Measurements from ENCODE around the gene TIGD6.
A peak's percentile ranks its signal among the peaks of the same experiment; 100 is the strongest.

The TIGD6 gene

GRCh38 chr5:150015415-150015814 is 15.0 kb upstream of the TIGD6 start:
- no peak for FAIRE-seq

DNA sequence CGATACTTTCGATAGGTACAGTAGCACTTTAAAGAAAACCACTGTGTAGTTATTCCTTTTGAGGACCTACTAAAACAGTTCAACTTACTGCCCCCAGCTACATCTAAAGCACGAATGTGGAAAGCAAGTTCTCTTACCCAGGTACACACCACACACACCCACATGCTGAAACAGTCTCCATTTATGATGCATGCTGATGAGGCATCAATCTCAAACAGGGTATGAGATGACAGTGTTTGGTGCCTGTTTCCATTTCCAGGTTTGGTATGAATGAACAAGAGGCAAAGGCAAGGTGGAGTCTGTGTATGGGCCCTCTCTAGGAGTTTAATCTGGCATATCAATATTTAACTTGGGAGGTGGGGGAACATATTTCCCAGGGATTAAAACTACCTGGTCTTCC is 14.0 kb upstream of the TIGD6 start:
- FAIRE-seq: no peak

- no peak for FAIRE-seq
Observed at GRCh38 chr5:150013931-150014330, 13.5 kb upstream of the TIGD6 start.

GRCh38 chr5:150009671-150010387 is 9.4 kb upstream of the TIGD6 start:
- no peak for FAIRE-seq

GRCh38 chr5:150007050-150007449 is 6.6 kb upstream of the TIGD6 start:
- FAIRE-seq: no peak

DNA sequence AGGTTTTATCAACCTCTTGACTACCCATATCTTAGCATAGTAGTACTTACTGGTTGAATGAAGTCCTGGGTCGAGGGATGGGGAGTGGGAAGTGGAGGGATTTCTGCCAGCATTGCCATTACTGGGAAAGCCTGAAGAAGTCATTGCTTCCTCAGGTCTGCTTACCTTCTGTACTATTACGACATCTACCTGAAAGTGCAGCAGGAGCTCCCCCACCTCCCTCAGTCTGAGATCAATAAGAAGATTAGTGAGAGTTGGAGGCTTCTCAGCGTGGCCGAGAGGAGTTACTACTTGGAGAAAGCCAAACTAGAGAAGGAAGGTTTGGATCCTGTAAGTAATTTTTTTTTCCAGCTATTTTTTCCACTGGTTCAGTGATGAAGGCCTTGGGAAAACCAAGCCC is 5.9 kb upstream of the TIGD6 start:
- no peak for FAIRE-seq

- no peak for FAIRE-seq
Observed at GRCh38 chr5:150001660-150002486, 1.4 kb upstream of the TIGD6 start.

- no peak for FAIRE-seq
Observed at GRCh38 chr5:150000990-150001659, 671 bp upstream of the TIGD6 start.

- no peak for FAIRE-seq
Observed at GRCh38 chr5:149999866-150000255, 593 bp downstream of the TIGD6 start.

DNA sequence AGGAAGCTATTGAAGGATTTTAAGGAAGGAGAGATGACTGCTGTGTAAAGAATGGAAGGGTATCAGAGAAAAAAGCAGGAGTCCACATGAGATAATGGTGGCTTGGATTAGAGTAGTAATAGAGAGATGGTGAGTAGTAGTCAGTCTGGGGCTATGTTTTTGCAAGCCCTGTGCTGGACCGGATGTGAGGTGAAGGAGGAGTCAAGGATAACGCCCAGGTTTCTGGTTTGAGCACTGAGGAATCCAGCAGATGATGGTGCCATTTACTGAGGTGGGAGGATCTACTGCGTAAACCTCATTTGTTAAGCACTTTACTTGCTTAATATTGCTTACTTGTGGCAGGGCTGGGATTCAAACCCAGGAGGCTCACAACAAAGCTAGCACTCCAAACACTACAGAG is 1.1 kb downstream of the TIGD6 start:
- FAIRE-seq: no peak

- no peak for FAIRE-seq
Observed at GRCh38 chr5:149998281-149998680, 2.2 kb downstream of the TIGD6 start.

- no peak for FAIRE-seq
Observed at GRCh38 chr5:149996205-149996890, 4.1 kb downstream of the TIGD6 start.

DNA sequence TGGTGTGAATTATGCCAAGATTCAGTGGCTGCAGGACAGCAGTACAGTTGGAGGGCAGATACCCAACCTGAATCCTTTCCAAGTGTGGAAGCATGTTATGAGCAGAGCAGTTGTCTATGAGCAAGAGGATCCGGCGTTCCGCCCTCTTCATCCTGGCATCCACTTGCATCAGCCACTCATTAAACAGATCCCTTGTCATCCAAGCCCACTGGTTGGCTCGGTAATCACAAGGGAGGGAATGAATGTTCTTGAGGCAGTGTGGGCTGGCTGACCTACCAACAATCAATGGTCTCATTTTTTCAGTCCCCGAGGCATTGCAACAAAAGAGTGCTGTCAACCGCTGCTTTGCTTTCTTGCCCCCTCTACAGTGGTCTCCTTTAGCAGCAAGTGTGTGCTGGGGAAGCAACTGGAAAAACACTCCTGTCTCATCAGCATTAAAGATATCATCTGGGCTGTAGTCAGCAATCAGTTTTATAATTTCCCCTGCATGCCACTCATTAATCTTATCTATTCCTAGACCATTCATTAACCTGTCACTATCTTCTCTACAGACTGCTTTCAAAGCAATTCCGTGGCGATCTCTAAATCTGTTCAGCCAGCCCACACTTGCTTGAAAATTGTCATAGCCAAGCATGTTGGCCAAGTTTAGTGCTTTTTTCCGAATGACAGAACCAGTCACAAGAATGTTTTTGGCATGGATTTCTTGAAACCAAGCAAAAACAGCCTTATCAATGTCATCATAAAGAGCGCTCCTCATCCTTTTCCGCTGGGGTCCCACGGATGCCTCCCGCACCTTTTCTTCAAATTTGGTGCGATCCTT is 4.9 kb downstream of the TIGD6 start:
- FAIRE-seq: no peak

DNA sequence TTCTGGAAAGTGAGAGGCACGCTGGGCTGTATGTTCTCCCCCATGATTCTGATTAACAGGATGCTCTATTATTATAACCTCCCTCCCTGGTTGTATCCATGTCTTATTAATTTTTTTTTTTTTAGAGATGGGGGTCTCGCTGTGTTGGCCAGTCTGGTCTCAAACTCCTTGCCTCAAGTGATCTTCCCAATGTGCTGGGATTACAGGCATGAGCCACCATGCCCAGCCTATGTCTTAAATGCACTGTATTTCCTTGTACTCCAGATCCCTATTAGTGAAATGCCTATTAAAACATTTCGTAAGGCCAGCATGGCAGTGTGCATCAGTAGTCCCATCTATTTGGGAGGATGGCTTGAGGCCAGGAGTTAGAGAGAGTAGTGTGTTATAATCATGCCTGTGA is 7.0 kb downstream of the TIGD6 start:
- FAIRE-seq: no peak

- FAIRE-seq: peak; percentile 95
Observed at GRCh38 chr5:149990518-149991376, 9.7 kb downstream of the TIGD6 start.

DNA sequence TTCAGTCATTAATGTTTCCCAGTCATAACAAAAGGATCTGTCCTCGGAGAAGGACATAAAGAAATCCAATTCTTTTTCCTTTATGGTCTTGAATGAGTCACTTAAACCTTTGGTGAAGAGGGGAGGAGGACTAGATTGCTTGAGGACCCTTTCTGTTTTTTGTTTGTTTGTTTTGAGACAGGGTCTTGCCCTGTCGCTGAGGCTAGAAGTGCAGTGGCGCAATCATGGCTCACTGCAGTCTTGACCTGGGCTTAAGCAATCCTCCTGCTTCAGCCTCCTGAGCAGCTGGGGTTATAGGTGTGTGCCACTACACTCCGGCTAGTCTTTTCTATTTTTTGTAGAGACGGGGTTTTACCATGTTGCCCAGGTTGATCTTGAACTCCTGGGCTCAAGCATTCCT is 12.3 kb downstream of the TIGD6 start:
- FAIRE-seq: no peak

DNA sequence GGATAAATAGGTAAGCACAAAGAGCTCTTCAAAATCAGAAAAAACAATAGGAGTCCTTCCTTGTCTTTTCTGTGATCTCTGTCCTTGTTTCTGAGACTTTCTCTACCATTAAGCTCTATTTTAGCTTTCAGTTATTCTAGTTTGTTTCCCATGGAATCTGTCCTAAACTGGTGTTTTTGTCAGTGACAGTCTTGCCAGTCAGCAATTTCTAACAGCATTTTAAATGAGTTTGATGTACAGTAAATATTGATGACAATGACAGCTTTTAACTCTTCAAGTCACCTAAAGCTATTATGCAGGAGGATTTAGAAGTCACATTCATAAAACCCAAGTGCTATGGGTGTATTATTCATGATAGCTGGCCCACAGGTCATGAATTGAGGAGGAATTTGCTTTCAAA is 17.9 kb downstream of the TIGD6 start:
- FAIRE-seq: no peak

- no peak for FAIRE-seq
Observed at GRCh38 chr5:149981206-149981605, 19.2 kb downstream of the TIGD6 start.

DNA sequence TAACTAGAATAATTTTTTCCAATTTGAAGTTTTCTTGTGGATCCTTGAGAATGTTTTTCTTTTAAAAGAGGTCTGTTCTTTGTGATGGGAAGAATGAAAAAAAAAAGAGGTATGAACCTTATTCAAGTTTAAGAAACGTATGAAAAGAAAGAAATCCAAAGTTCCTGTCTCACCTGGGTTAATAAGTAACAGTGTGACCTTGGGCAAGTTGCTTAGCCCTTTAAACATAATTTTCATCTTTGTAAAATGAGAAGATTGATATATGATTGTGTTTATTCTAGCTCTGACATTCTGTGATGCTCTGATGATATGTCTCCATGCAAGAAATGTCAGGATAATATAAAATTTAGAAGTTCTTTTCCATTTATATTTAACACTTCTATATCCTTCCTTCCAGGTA is 20.6 kb downstream of the TIGD6 start:
- FAIRE-seq: no peak

DNA sequence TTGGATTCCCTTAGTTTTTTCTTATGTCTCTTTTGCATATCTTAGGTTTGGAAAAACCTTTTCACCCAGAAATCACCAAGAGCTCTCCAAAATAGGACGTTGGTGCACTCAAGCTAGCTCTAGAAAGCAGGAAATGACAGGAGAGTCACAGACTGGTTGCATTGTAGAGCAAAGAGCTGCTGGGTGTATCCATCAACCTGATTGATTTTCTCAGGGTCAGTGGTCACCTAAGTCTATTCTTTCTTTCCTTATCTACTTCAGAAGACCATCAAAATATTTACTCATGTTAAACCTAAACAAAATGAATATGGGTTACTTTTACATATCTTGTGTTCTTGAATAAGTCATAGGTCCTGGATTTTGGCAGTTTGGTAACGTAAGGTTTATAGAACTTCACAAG is 25.0 kb downstream of the TIGD6 start:
- no peak for FAIRE-seq

DNA sequence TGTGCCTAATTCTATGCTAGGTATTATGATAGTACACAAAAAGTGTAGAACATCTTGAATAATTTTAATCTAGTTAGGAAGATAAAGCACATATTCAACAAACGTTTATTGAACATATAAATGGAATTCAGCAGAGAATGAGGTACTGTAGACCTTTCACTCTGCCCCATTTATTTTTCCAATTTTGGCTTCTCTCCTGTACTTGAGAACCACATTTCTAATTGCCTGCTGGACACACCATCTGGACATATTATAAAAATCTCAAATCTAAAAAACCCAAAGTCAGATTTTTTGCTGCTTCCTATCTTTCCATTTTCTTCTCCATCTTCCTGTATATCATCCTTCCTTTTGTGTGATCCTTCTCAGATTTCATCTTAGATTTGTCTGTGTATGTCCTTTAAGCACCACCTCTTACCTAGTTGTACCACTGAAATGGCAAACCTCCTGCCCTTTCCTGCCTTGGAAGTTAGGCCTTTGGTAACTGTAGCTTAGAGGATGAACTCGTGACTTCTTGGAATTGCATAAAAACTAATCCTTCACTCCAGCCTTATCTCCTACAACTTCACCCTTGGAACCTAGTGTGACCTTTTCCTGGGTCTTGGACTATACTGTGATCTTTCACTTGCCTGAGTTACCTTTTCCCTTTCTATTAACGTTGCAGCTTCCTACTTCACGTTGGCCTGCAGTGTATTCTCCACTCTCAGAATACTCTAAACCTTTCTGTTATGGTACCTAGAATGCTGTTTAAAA is 31.1 kb downstream of the TIGD6 start:
- FAIRE-seq: no peak

Data from A204.1 (cell line).